ENCODE results near the gene ADGRG6. TPM values are rescaled to one million over a fixed set of nuclear protein-coding genes. Genes with fewer than 3 reads are reported as not detected.

ADGRG6 gene
- total and polyA plus RNA-seq, 2 of the 8 experiments (the other 6 are each of a cell fraction or from before 2014, with no cell fraction given): 1.1 to 6.2 TPM

- TF ChIP-seq BCL11A (IDR thresholded peaks at IDR 0.05; ENCODE audit: low read depth in 2 of 2, low read length in 2 of 2): no peak
- TF ChIP-seq MAX (IDR thresholded peaks at IDR 0.05): no peak
- no peak for TF ChIP-seq EZH2 (IDR thresholded peaks at IDR 0.05; ENCODE audit: low read depth, low read length, severe bottlenecking)
- no peak for TF ChIP-seq CTBP2 (IDR thresholded peaks at IDR 0.05; ENCODE audit: borderline replicate concordance, insufficient read depth, insufficient read length, low read length)
- TF ChIP-seq CHD1 (IDR thresholded peaks at IDR 0.05; ENCODE audit: low read depth, low read length): no peak
- no peak for TF ChIP-seq HDAC6 (IDR thresholded peaks at IDR 0.05; ENCODE audit: low read depth, low read length)
- TF ChIP-seq GABPA (IDR thresholded peaks at IDR 0.05; ENCODE audit: borderline replicate concordance, insufficient read depth, low read length): no peak
These were observed 34.4 kb downstream of the ADGRG6 start (continued) for GRCh38 chr6:142336183-142336582.

Measured in H1 (cell line).